A549 (cell line): ENCODE measurements around the gene MAP3K2.

ENCODE experiments used
- CEBPB ChIP-seq, 2 experiments: fragments of >200 bp in 1 of 2; sonication (Bioruptor Twin) in 1 of 2; formaldehyde crosslinking in 1 of 2; IDR thresholded peaks; 2 replicates each; pipeline ENCODE4 v1.6.1; 2012 to 2016
- JUNB ChIP-seq: fragments of >200 bp; sonication (Bioruptor Twin); formaldehyde crosslinking; IDR thresholded peaks from 2 replicates; pipeline ENCODE4 v1.6.1; 2016
- POLR2A ChIP-seq: IDR thresholded peaks from 2 replicates; pipeline ENCODE4 v1.6.1; 2012; ENCODE audit warnings: mild to moderate bottlenecking, low read length
- RCOR1 ChIP-seq: fragments of 150-350 bp; IDR thresholded peaks from 2 replicates; pipeline ENCODE4 v1.6.1; 2014; ENCODE audit warnings: antibody characterized with exemption, low read length, low read depth
- RNF2 ChIP-seq: fragments of 200-600 bp; sonication (generic); IDR thresholded peaks from 2 replicates; pipeline ENCODE4 v1.6.1; 2016; ENCODE audit warnings: low read depth, mild to moderate bottlenecking, antibody characterized with exemption, moderate library complexity, borderline replicate concordance
- SREBF2 ChIP-seq: fragments of 450-650 bp; IDR thresholded peaks from 2 replicates; pipeline ENCODE4 v1.6.1; 2014; ENCODE audit warnings: mild to moderate bottlenecking, moderate library complexity
- ZSCAN20 ChIP-seq: fragments of 250-450 bp; sonication (Bioruptor Pico); IDR thresholded peaks from 2 replicates; pipeline ENCODE4 v1.8.0; 2022; ENCODE audit warnings: mild to moderate bottlenecking, moderate library complexity
- TF ChIP-seq, protein P1 (sequence below): fragments of >200 bp; sonication (Bioruptor Twin); formaldehyde crosslinking; IDR thresholded peaks from 3 replicates; pipeline ENCODE4 v1.5.1; 2016
- TF ChIP-seq, protein P2 (sequence below): fragments of 450-650 bp; IDR thresholded peaks from 2 replicates; pipeline ENCODE4 v1.6.1; 2014; ENCODE audit warnings: antibody characterized with exemption
- TF ChIP-seq, protein P3 (sequence below): fragments of 200-600 bp; sonication (generic); IDR thresholded peaks from 2 replicates; pipeline ENCODE4 v1.6.1; 2016; ENCODE audit warnings: antibody characterized with exemption, mild to moderate bottlenecking, moderate library complexity

DNA sequence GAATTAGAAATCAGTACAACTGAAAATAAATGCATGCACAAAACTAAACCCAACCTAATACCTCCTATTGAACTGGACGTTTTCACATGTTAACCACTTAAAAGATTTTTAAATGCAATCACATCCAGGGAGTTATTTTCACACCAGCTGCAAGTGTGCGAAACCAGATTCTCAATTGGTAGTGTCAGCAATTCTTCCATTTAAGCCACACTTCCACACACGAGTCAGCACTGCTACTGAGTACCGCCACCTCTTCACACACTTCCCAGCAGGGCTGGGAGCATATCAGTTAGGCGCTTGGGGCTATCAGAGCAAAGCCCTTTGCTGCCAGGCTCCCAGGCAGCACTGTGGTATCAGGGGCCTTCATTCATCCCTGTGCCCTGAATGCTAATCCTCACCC is 108.0 kb downstream of the MAP3K2 start:
- TF ChIP-seq RNF2 (no peak), RCOR1 (no peak), ZSCAN20 (CRISPR knock-in tag) (no peak), CEBPB (IDR thresholded peaks at IDR 0.05) (no peak), POLR2A (no peak), JUNB (no peak), SREBF2 (no peak)
- TF ChIP-seq, protein P1, sequence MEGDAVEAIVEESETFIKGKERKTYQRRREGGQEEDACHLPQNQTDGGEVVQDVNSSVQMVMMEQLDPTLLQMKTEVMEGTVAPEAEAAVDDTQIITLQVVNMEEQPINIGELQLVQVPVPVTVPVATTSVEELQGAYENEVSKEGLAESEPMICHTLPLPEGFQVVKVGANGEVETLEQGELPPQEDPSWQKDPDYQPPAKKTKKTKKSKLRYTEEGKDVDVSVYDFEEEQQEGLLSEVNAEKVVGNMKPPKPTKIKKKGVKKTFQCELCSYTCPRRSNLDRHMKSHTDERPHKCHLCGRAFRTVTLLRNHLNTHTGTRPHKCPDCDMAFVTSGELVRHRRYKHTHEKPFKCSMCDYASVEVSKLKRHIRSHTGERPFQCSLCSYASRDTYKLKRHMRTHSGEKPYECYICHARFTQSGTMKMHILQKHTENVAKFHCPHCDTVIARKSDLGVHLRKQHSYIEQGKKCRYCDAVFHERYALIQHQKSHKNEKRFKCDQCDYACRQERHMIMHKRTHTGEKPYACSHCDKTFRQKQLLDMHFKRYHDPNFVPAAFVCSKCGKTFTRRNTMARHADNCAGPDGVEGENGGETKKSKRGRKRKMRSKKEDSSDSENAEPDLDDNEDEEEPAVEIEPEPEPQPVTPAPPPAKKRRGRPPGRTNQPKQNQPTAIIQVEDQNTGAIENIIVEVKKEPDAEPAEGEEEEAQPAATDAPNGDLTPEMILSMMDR, result no peak
- TF ChIP-seq, protein P2, sequence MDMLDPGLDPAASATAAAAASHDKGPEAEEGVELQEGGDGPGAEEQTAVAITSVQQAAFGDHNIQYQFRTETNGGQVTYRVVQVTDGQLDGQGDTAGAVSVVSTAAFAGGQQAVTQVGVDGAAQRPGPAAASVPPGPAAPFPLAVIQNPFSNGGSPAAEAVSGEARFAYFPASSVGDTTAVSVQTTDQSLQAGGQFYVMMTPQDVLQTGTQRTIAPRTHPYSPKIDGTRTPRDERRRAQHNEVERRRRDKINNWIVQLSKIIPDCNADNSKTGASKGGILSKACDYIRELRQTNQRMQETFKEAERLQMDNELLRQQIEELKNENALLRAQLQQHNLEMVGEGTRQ, result no peak
- TF ChIP-seq, protein P3, sequence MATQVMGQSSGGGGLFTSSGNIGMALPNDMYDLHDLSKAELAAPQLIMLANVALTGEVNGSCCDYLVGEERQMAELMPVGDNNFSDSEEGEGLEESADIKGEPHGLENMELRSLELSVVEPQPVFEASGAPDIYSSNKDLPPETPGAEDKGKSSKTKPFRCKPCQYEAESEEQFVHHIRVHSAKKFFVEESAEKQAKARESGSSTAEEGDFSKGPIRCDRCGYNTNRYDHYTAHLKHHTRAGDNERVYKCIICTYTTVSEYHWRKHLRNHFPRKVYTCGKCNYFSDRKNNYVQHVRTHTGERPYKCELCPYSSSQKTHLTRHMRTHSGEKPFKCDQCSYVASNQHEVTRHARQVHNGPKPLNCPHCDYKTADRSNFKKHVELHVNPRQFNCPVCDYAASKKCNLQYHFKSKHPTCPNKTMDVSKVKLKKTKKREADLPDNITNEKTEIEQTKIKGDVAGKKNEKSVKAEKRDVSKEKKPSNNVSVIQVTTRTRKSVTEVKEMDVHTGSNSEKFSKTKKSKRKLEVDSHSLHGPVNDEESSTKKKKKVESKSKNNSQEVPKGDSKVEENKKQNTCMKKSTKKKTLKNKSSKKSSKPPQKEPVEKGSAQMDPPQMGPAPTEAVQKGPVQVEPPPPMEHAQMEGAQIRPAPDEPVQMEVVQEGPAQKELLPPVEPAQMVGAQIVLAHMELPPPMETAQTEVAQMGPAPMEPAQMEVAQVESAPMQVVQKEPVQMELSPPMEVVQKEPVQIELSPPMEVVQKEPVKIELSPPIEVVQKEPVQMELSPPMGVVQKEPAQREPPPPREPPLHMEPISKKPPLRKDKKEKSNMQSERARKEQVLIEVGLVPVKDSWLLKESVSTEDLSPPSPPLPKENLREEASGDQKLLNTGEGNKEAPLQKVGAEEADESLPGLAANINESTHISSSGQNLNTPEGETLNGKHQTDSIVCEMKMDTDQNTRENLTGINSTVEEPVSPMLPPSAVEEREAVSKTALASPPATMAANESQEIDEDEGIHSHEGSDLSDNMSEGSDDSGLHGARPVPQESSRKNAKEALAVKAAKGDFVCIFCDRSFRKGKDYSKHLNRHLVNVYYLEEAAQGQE, result no peak
